Posterior vena cava (tissue), 2 donors: ENCODE data around the gene CIC. TPM values are rescaled to one million over a fixed set of nuclear protein-coding genes. Genes with fewer than 3 reads are reported as not detected.

Experiments
- DNase-seq: peaks from one replicate; pipeline ENCODE4 v3.0.0-alpha.2; 2020; ENCODE audit warnings: low spot score
- intact Hi-C, 2 donors: fragments of 100-400 bp; cut with DNase I; formaldehyde crosslinking; loops; one replicate each; pipeline versions ENCODE4 v1.14.1 to v1.14.2; 2022 to 2023
- total RNA-seq, 2 donors: library from RNA; stranded (reverse); fragmentation: NEBNext Ultra II Directional; extraction: Animal tissue kit (Norgen Biotek cat#: 25700); gene quantifications; one replicate each; pipeline ENCODE4 v1.2.1, GENCODE V29; 2021
- donor health status: DM: yes; HTN: yes; CAD: no.
- donor health status: DM: yes; HTN: yes; CAD: no.

The CIC gene
- total RNA-seq, 2 donors from 2014 or later: 57.7 to 79.0 TPM

DNA sequence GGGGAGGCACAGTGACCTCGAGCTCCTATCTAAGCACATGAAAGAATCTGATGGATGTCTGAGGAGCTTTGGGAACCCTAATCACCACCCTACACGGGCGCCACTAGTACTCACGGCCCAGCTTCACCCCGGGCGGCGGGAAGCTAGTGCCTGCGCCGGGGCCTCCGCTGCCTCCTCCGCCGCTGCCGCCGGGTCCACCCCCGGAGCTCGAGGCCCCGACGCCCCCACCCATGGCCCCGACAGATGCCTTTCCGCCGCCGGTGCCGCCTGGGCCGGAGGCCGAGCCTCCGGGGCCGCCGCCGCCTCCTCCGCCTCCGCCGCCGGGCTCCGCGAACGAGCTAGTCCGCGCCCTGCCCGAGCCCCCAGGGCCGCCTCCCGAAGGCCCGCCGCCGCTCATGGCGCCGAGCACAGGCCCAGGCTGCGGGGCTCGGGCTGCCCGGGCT lies 27.0 kb upstream of the CIC start:
- intact Hi-C loops: loop anchor here in 1 of 2 donors (10.0 kb wide), 1 partner anchor 53 kb away; no protein-coding TSS in a partner anchor
- DNase-seq: no peak

DNA sequence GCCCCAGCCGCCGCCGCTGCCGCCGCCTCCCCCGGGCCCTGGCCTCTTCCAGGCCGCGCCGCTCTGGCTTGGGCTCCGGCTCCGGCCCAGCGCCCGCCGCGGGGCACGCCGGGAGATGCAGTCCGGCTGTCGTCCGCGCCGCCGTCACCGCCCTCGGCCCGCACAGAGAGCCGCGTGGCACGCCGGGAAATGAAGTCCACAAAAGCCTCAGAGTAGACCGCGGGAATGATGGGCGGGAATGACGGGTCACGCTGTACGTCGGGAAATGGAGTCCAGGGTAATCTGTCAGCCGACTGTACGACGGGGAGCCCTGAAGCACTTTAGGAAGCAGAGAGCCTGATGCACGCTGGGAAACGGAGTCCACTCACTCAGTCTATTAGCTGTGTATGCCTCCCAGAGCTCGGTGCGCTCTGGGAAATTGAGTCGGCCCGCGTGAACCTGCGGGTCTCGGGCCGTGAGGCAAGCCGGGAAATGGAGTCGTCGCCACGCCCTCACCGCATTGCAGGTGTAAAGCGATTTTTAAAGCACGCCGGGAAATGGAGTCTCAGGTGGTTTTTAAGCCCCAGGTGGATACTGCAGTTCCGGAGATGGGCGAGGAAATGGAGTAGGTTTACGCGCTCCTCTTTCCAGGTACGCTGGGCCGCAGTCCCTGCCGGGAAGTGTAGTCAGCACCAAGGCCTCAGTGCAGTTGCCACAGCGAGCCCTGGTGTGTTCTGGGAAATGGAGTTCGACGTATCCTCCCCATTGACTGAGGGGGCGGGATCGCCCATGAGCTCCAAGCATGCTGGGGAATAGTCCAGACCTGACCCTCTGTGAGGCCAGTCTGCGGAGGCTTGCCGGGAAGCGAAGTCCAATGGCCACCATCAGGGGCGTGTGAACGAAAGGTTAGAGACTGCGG lies 26.3 kb upstream of the CIC start, which contains the start of gene GSK3A:
TSS of gene GSK3A (minus strand) at position 91 of the 898 bp plus-strand sequence. CDS start 137 bp downstream, outside the sequence.
- peak; percentile 100 for DNase-seq
- intact Hi-C loops: loop anchor here in 1 of 2 donors (1.0 to 10.0 kb wide), 2 partner anchors 14 to 52 kb away; no protein-coding TSS in a partner anchor

DNA sequence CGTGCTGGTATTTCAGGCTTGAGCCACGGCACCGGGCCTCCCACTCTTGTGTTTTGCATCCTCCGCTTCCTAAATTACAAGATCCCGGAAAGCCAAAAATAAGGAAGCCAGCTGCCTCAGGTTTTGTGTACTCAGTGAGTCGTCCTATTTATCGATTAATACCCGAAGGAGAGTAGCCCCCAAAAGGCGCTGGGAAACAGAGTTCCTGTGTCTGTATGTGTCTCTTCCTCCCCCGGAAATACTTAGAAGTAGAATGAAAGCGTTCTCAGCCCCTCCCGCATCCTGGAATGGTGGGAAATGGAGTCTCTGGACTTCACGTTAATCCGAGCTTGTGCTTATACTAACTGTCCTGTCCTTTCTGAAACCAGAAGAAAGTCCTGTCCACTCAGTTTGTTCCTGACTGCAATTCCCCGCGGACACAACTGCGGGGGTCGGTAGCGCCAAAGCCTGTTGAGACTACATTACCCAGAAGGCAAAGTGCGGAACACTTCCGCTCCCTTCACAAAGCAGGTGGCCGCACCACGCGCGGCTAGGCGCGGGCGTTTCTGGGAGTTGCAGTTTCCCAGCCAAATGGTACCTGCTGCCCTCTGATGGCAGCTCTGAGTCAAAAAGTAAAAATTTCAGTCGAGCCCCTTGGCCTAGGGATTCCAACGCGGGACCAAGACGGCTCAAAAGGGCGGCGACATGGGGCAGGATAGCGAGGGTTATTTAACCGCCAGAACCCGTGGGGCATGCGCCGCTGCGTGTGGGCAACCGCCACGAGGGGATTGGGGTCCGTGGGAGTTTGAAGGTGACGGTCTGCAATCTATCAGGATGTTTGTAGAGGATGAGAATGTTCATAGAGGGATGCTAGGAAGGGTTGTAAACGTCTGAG lies 24.5 kb upstream of the CIC start:
- peak; percentile 98 for DNase-seq
- intact Hi-C loops: loop anchor here (2.0 to 10.0 kb wide), 2 partner anchors 36 to 50 kb away; no protein-coding TSS in a partner anchor

DNA sequence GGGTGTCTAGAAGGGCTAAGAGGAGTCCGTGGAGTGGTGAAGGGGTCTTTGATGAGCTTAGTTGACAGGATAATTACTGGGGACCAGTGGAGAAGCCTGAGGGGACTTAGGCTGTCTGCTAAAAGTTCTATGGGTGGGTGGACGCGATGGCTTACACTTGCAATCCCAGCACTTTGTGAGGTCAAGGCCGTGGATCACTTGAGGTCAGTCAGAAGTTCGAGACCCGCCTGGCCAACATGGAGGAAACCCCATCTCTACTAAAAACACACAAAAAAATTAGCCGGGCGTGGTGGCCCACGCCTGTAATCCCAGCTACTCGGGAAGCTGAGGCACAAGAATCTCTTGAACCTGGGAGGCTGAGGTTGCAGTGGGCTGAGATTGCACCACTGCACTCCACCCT lies 23.8 kb upstream of the CIC start:
- intact Hi-C loops: loop anchor here (2.0 to 10.0 kb wide), 2 partner anchors 36 to 50 kb away; no protein-coding TSS in a partner anchor
- DNase-seq: no peak

DNA sequence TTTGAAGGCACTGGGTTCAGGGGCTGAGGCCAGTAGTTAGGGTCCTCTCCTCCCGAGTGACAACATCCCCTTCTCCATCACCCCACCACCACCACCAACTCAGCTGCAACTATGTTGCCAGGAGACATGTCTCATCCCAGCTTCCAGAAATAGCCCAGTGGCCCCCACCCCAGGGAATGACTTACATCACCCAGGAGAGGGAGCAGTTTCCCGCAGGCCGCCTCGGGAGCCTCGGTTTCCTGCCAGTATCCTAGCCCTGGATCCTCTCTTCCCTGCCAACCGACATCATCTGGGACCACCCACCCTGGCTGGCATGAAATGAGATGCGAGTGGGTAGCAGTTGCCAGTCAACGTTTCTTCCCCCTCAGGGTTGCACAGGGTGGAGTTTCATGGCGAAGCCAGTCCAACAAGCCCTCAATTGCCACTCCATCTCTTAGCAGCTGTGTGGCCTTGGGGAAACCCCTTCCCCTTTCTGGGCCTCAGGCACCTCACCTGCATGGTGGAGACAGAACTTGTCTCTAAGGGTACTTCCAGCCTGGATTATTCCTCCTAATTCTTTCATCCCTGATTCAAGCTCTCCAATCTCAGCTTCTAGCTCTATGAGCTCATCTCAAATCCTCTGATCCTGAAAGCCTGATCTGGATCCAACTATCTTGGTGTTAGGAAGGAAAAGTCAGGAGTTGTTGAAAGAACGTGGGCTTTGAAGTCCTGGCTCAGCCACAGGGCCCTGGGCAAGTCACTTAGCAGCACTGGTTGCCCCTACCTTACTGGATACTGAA lies 22.7 kb upstream of the CIC start:
- intact Hi-C loops: loop anchor here in 1 of 2 donors (10.0 kb wide), 1 partner anchor 48 kb away; no protein-coding TSS in a partner anchor
- DNase-seq: peak; percentile 92

DNA sequence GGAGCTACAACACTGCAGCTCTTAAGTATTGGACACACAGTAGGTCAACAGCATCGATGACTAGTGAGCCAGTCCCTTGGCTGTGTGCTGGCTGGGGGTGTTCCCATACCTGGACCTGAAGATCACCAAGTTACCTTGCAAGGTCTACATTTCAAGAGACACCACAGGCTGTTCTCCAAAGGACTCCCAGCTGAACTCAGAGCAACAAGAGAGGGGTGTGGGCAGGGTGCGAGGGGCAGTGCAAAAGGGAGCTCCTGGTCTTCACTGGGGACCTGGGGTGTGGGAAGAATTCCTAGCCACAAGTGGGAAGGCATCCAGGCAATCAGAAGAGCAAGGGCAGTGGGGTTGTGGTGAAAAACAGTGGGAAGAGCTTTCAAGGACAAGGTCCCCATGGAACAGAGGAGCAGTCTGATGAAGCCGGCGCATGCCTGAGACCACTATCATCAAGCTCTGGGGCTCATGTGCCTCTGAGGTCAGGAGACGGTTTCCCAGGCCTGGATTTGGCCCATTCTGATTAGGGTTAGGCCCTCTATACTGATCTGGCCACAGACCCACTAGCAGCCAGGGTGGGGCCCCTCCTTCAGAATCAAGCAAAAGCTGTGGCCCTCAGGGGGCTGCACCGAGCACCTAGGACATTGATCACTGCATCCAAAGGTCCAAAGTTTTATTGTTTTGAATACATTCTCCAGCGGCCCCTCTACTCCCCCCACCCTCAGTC lies 22.0 kb upstream of the CIC start:
- intact Hi-C loops: loop anchor here in 1 of 2 donors (10.0 kb wide), 1 partner anchor 48 kb away; no protein-coding TSS in a partner anchor
- DNase-seq: no peak

DNA sequence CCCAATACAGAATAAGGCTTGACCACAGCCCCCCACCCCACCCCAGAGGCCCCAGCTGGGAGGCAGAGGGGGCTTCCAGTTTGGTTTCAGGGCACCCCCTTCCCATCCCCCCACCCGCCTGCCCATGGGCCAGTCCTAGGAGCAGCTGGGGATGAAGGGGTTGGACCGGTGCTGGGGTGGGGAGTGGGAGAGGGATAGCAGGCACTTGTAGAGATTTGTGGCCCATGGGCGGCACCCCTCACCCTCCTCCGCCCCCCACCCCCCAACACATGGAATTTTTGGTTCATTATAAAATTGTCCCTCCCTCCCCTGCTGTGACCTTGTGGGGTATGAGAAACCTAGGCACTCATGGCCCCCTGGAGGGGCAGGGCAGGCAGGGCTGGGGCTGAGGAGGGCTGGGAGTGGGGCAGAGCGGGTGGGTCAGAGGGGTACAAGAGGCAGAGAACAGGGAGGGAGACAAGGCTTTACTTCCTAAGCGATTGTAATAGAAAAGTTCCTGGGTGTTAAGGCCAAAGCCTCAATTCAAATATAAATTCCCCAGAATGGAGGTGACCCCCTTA lies 21.3 kb upstream of the CIC start:
- intact Hi-C loops: loop anchor here in 1 of 2 donors (10.0 kb wide), 1 partner anchor 47 kb away; no protein-coding TSS in a partner anchor
- DNase-seq: no peak

DNA sequence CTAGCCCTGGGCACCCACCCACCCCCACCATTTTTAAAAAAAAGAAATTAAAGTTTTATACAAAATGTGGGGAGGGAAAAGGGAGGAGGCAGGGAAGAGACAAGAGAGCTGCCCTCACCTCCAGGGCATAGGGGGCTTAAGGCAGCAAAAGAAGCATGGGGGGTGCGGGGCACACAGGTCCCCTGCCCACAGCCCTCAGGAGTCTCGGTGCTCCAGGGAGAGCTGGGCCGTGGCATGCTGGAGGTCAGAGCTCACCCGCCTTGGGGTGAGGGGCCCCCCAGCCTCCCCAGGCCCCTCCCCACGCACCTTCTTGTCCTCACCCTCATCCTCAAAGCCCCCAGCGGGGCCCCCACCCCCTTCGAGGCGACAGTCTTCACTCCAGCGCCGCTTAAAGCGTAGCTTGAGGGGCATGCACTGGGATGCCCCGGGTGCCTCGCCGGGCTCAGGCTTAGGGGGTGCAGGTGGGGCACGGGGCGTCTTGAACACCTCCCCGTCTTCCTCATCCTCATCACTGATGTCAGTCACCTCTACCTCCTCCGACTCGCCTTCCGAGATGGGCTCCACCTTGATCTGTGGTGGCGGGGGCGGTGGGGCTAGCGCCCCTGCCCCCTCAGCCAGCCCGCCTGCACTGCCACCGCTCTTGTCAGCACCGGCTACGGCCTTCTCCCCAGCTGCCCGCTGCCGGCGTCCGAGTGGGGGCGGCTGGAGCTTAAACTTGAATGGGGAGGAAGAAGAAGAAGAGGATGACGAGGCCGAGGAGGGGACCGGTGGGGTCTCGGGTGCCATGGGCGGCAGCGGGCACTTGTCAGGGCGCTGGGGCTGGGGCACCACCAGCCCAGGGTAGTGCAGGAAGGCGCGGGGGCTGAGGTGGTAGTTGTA lies 20.5 kb upstream of the CIC start:
- intact Hi-C loops: loop anchor here in 1 of 2 donors (10.0 kb wide), 1 partner anchor 46 kb away; no protein-coding TSS in a partner anchor
- no peak for DNase-seq

DNA sequence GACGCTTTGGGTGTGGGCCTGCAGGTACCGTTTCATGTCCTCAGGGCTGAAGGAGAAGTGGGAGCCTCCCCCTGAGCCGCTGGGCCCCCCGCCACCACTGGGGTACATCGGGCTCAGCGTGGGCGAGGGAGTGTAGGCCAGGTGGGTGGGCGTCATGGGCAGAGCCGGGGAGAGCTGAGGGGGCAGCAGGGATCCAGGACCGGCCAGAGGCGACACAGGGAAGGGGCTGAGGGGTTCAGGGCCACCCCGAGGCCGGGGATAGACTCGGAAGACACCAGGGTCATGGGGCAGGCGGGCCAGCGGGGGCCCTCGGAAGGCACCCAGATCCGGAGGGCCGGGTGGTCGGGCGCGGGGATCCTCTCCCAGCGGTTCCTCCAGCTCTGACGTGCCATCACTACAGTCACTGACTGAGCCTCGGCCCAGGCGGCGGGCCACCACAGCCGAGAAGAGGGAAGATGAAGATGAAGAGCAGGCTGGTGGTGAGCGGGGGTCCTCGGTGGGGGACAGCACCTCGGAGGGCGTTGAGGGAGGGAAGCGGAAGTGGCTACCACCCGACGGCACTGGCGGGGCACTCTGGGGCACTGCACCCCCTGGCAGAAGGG lies 19.8 kb upstream of the CIC start:
- intact Hi-C loops: loop anchor here in 1 of 2 donors (10.0 kb wide), 1 partner anchor 46 kb away; no protein-coding TSS in a partner anchor
- no peak for DNase-seq

DNA sequence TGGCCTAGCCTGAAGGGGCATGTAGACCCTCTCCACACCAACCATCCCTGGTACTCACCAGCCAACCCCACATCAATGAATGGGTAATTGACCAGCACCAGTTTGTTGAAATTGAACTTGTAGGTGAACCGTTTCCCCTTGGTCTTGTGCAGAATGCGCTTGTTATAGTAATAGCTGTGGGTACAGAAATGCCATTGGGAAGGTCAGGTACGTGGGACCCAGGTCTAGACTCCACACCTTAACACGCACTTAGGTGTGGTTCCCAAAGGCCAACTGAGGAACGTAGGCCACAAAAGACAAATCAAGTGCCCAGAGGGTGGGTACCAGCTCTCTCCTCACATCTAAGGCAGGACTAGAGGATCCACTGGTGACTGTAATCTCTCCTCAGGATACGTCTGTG lies 19.3 kb upstream of the CIC start:
- intact Hi-C loops: loop anchor here in 1 of 2 donors (10.0 kb wide), 1 partner anchor 45 kb away; no protein-coding TSS in a partner anchor
- DNase-seq: no peak

DNA sequence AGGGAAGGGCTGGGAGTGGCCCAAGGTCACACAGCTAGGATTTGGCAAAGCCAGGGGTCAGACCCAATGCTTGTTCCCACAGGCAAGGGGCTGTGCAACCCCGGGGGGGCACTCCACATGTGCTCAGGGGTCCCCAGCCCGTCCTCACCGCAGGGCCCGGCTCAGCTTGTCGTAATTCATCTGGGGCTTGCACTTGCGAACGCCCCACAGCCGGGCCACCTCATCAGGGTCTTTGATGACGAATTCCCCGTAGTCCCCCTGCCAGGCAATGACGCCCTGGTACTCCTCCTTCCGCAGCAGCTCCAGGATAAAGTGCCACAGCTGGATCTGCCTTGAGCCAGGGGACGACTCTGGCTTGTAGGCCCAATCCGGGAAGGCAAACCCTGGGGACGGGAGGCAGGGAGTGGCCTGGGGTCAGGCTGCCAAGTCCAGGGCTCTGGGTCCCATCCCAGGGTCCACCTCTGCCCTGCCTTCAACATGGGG lies 18.8 kb upstream of the CIC start:
- peak; percentile 88 for DNase-seq
- intact Hi-C loops: no loop called here

DNA sequence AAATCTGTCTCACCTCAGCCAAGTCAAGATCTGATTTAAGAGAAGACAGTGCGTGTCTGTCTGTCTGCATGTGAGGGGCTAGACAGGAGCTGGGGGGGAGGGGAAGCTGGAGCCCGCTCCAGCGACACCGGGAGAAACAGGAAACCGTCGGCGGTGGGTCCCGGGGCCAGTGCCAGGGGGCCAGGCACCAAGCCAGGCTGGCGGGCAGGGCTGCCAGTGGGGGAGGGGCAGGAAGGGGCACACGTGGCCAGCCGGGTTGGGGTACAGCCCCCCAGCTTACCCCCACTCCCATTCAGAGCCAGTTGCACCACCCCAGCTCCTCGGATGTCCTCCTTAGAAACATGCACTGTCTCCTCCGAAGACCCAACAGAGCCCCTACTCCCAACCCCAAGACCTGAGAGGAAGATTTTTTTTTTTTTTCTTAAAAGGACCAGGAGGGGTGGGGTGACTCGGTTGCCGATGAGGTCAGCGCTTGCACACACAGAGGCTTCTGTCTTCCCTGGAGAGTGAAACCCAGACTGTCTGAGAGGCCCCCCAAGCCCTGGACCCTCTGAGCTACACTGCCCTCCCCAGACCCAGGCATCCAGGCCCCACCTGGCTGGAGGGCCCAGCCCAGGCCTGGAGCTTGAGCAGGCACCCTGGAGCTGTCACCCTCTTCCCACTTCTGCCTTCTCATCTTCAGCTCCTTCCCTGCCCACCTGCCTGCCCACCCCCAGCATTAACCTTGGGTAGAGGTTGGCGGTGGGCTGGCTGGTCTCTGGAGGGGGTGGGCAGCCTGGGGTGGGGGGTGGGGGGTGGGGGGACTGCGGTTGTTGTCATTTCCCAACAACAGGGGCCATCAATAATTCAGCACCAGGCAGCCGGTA lies 18.2 kb upstream of the CIC start:
- no peak for DNase-seq
- intact Hi-C loops: no loop called here

DNA sequence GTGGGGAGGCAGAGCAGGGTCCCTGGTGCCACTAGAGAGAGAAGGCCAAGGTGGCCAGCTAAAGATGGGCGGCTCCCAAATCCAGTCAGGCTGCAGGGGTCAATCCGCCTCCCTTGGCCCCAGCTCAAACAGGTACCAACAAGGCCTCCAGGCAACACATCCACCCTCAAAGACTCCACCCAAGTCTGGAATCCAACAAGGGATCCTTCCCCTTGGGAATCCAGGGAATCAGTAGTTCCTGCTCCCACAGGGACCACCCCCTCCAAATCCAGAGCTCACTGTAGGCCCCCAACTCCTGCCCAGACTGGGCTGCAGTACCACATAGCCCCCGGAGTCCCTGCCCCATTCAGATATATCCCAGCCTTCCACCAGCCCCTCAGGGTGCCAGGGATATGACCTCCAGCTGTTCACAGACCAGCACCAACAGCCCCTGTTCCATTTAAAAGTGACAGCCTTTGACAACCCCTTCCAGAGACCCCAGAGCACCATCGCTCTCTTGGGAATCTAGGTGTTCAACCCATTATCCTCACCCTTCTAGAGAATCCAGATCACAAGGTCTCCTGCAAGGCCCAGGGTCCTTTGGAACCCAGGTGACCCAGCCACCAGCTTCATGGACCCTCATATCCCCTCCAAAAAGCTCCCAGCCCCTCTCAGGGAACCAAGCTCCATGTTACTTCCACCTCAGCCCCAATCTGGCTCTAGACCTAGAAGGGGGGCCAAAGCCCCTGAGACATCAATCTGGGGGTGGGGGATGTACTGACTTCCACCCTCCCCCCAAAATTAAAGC lies 17.3 kb upstream of the CIC start:
- no peak for DNase-seq
- intact Hi-C loops: no loop called here
